ENCODE measurements around the gene GNL1.
A peak's percentile ranks its signal among the peaks of the same experiment; 100 is the strongest.

The GNL1 gene, protein sequence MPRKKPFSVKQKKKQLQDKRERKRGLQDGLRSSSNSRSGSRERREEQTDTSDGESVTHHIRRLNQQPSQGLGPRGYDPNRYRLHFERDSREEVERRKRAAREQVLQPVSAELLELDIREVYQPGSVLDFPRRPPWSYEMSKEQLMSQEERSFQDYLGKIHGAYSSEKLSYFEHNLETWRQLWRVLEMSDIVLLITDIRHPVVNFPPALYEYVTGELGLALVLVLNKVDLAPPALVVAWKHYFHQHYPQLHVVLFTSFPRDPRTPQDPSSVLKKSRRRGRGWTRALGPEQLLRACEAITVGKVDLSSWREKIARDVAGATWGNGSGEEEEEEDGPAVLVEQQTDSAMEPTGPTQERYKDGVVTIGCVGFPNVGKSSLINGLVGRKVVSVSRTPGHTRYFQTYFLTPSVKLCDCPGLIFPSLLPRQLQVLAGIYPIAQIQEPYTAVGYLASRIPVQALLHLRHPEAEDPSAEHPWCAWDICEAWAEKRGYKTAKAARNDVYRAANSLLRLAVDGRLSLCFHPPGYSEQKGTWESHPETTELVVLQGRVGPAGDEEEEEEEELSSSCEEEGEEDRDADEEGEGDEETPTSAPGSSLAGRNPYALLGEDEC

DNA sequence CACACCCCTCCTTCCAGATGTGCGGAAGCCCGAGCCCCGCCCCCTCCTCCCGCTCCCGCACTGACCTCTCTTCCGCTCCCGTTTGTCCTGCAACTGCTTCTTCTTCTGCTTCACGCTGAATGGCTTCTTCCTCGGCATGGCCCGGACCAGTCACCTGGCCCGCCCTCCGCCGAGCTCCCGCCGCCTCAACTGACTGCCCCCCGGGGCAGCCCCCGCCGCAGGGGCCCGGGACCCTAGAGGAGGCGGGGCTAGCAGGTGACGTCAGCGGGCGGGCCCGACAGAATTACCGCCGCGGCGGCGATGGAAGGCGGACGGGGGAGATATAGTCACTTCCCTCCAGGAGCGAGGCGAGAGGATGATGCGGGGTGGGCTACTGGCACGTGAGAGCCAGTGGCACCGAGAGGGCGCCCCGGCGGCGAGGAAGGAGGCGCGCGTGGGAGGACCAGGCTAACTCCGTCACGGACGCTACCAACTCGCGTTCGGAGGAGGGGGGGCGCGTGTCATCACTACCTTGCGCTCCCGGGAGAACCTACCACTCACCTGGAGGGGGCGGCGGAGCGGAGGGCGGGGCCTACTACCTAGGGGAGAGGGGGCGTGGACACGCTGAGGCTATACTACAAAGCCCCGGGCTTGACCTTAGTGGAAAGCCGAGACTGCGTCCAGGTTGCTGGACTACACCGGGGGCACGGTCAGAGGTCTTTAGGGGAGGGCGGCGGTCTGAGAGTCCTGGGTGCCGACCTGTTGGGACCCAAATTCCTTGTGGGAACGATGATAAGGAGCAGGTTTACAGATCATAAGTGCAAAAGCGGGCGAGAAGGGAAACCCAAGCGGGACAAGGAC lies at the start of gene GNL1:
TSS of gene GNL1 (minus strand) at position 424 of the 840 bp plus-strand sequence. CDS start at position 138, 286 bp downstream.
- Histone ChIP-seq H3K27me3 (ENCODE audit: insufficient read depth, low read length) (no peaks in the 10 kb centered on the region), H3K79me2 (ENCODE audit: insufficient read depth, low read length) (peaks cover 20% of the 10 kb centered on the region), H3F3A (ENCODE audit: insufficient read depth, low read length) (no peaks in the 10 kb centered on the region), H4K20me1 (ENCODE audit: insufficient read depth, low read length) (no peaks in the 10 kb centered on the region), H3K4me3 (ENCODE audit: low read depth, low read length, poor library complexity, severe bottlenecking) (peak within 1 kb of the TSS; percentile 93), H3K4me2 (ENCODE audit: low read length) (peak within 1 kb of the TSS; percentile 93), H3K4me1 (ENCODE audit: insufficient read depth, low read length, severe bottlenecking) (peaks cover 22% of the 10 kb centered on the region), H3K36me3 (ENCODE audit: insufficient read depth, low read length) (peaks cover 60% of the 10 kb centered on the region), H3K27ac (ENCODE audit: low read depth, low read length, poor library complexity, severe bottlenecking) (peak within 1 kb of the TSS; percentile 93), H2AFZ (ENCODE audit: low read length) (no peak within 1 kb of the TSS), H3K9ac (ENCODE audit: low read length) (peak within 1 kb of the TSS; percentile 96), H3K9me3 (ENCODE audit: low read length) (no peaks in the 10 kb centered on the region), H3K9me2 (ENCODE audit: low read depth, low read length) (no peaks in the 10 kb centered on the region)
- TF ChIP-seq EZH2 (IDR thresholded peaks at IDR 0.05; ENCODE audit: borderline replicate concordance, low read length): no peak
- TF ChIP-seq, protein P1, sequence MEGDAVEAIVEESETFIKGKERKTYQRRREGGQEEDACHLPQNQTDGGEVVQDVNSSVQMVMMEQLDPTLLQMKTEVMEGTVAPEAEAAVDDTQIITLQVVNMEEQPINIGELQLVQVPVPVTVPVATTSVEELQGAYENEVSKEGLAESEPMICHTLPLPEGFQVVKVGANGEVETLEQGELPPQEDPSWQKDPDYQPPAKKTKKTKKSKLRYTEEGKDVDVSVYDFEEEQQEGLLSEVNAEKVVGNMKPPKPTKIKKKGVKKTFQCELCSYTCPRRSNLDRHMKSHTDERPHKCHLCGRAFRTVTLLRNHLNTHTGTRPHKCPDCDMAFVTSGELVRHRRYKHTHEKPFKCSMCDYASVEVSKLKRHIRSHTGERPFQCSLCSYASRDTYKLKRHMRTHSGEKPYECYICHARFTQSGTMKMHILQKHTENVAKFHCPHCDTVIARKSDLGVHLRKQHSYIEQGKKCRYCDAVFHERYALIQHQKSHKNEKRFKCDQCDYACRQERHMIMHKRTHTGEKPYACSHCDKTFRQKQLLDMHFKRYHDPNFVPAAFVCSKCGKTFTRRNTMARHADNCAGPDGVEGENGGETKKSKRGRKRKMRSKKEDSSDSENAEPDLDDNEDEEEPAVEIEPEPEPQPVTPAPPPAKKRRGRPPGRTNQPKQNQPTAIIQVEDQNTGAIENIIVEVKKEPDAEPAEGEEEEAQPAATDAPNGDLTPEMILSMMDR (IDR thresholded peaks at IDR 0.05; ENCODE audit: low read length): no peak

DNA sequence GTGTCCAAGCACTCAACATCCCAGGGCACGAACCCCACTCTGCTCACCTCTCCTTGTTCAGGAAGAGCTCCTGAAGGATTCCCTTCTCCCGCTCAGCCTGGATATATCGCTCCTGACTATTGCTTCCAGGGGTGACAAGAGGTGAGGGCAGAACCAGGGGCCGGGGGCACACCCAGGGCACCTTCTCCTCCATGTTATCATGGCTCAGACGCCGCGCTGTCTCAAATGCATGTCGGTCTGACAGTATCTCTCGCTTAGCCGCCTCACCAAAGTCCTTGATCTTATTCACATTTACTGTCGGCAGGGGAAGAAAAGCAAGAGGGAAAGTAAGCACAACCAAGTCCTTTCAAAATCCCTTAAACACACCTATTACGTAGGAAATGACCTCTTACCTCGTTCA lies 47.7 kb upstream of the GNL1 start:
- Histone ChIP-seq H3K4me3 (ENCODE audit: low read depth, low read length, poor library complexity, severe bottlenecking) (no peak overlapping the region), H3K4me1 (ENCODE audit: insufficient read depth, low read length, severe bottlenecking) (no peaks in the 10 kb centered on the region), H3K36me3 (ENCODE audit: insufficient read depth, low read length) (peaks cover 96% of the 10 kb centered on the region), H3K27ac (ENCODE audit: low read depth, low read length, poor library complexity, severe bottlenecking) (no peak overlapping the region), H2AFZ (ENCODE audit: low read length) (no peak overlapping the region), H3K4me2 (ENCODE audit: low read length) (no peak overlapping the region), H3K79me2 (ENCODE audit: insufficient read depth, low read length) (no peaks in the 10 kb centered on the region), H4K20me1 (ENCODE audit: insufficient read depth, low read length) (no peaks in the 10 kb centered on the region), H3F3A (ENCODE audit: insufficient read depth, low read length) (peaks cover 17% of the 10 kb centered on the region), H3K9me3 (ENCODE audit: low read length) (no peaks in the 10 kb centered on the region), H3K27me3 (ENCODE audit: insufficient read depth, low read length) (no peaks in the 10 kb centered on the region), H3K9ac (ENCODE audit: low read length) (no peak overlapping the region), H3K9me2 (ENCODE audit: low read depth, low read length) (no peaks in the 10 kb centered on the region)
- TF ChIP-seq, protein P1 (IDR thresholded peaks at IDR 0.05; ENCODE audit: low read length): no peak
- TF ChIP-seq EZH2 (IDR thresholded peaks at IDR 0.05; ENCODE audit: borderline replicate concordance, low read length): no peak

DNA sequence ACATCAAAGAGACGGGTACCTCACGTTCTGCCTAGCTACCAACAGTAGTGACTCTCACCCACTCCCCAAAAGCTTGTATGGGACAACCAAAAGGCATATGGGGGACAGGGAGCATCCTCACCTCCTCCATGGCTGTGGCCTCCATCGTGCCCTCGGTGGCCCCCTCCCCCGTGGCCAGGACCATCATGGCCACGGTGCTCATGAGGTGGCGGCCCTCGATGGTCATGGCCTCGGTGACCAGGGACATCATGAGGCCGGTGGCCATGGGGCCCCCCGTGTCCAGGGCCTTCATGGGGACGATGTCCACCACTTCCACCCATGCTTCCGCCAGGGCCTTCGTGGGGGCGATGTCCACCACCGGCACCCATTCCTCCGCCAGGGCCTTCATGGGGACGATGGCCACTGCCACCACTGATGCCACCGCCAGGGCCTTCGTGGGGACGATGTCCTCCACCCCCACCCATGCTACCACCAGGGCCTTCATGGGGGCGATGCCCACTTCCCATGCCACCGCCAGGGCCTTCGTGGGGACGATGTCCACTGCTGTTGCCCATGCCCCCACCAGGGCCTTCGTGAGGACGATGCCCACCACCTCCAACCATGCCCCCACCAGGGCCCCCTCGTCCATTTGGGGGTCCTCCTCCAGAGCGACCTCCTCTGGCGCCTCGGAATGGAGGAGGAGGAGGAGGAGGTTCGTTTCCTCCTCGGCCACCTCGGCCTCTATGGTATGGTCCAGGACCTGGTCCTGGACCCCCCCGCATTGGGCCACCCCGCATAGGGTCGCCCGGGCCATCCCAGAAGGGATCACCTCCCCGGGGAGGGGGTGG lies 45.7 kb upstream of the GNL1 start:
- no peaks in the 10 kb centered on the region for H3K4me1 ChIP-seq (ENCODE audit: insufficient read depth, low read length, severe bottlenecking)
- no peak overlapping the region for H3K4me3 ChIP-seq (ENCODE audit: low read depth, low read length, poor library complexity, severe bottlenecking)
- no peak overlapping the region for H3K27ac ChIP-seq (ENCODE audit: low read depth, low read length, poor library complexity, severe bottlenecking)

More for the DNA sequence above, 45.7 kb upstream of the GNL1 start:
- peaks cover 77% of the 10 kb centered on the region for H3K36me3 ChIP-seq (ENCODE audit: insufficient read depth, low read length)
- TF ChIP-seq, protein P1 (IDR thresholded peaks at IDR 0.05; ENCODE audit: low read length): no peak
- TF ChIP-seq EZH2 (IDR thresholded peaks at IDR 0.05; ENCODE audit: borderline replicate concordance, low read length): no peak
- H3K9ac ChIP-seq (ENCODE audit: low read length): no peak overlapping the region
- no peaks in the 10 kb centered on the region for H3K27me3 ChIP-seq (ENCODE audit: insufficient read depth, low read length)
- peaks cover 19% of the 10 kb centered on the region for H3F3A ChIP-seq (ENCODE audit: insufficient read depth, low read length)
- H4K20me1 ChIP-seq (ENCODE audit: insufficient read depth, low read length): no peaks in the 10 kb centered on the region
- H2AFZ ChIP-seq (ENCODE audit: low read length): no peak overlapping the region
- no peaks in the 10 kb centered on the region for H3K9me2 ChIP-seq (ENCODE audit: low read depth, low read length)
- H3K79me2 ChIP-seq (ENCODE audit: insufficient read depth, low read length): no peaks in the 10 kb centered on the region
- H3K4me2 ChIP-seq (ENCODE audit: low read length): no peak overlapping the region
- no peaks in the 10 kb centered on the region for H3K9me3 ChIP-seq (ENCODE audit: low read length)
